Brain microvascular endothelial cell (primary cell): ENCODE data around the gene ZBTB1.
A peak's percentile ranks its signal among the peaks of the same experiment; 100 is the strongest.

ENCODE experiments used
- DNase-seq: peaks from one replicate; pipeline ENCODE4 v3.0.0-alpha.2; 2020
- H3K27ac ChIP-seq: fragments of 250-450 bp; sonication (Bioruptor Pico); 2 replicates; pipeline ENCODE4 v1.5.1; 2020; ENCODE audit warnings: mild to moderate bottlenecking, moderate library complexity
- H3K27me3 ChIP-seq: fragments of 250-450 bp; sonication (Bioruptor Pico); replicated peaks from 2 replicates; pipeline ENCODE4 v1.5.1; 2020; ENCODE audit warnings: mild to moderate bottlenecking
- H3K36me3 ChIP-seq: fragments of 250-450 bp; sonication (Bioruptor Pico); replicated peaks from 2 replicates; pipeline ENCODE4 v1.5.1; 2020; ENCODE audit warnings: mild to moderate bottlenecking
- H3K4me3 ChIP-seq: 2 replicates; pipeline ENCODE4 v1.5.1; 2011; ENCODE audit warnings: low read depth, mild to moderate bottlenecking, control low read depth, low read length, moderate library complexity
- CTCF ChIP-seq: IDR thresholded peaks from 2 replicates; pipeline ENCODE4 v1.5.1; 2011; ENCODE audit warnings: low read depth, mild to moderate bottlenecking, moderate library complexity, low read length, control low read depth, inconsistent platforms; ENCODE audit errors: missing control alignments
- in situ Hi-C: cut with HindIII; loops from 2 replicates; pipeline ENCODE4 v1.10.0; 2017; ENCODE audit warnings: low sequenced_read_pairs, low pct_ligation_motif_present

ZBTB1 gene

GRCh38 chr14:64525354-64525753 is 20.8 kb downstream of the ZBTB1 start:
- in situ Hi-C loops = no loop called here
- no peak overlapping the region for H3K4me3 ChIP-seq
- peaks cover 27% of the 10 kb centered on the region for H3K36me3 ChIP-seq
- no peak for DNase-seq
- H3K27me3 ChIP-seq = no peaks in the 10 kb centered on the region
- TF ChIP-seq CTCF = no peak
- no peak overlapping the region for H3K27ac ChIP-seq

- in situ Hi-C loops = no loop called here
- no peak for TF ChIP-seq CTCF
Measured at GRCh38 chr14:64531567-64531966, 27.0 kb downstream of the ZBTB1 start.

GRCh38 chr14:64536488-64537245 is 32.1 kb downstream of the ZBTB1 start:
- Histone ChIP-seq H3K27me3 (peaks cover 2% of the 10 kb centered on the region), H3K27ac (no peak overlapping the region), H3K4me3 (no peak overlapping the region), H3K36me3 (no peaks in the 10 kb centered on the region)
- TF ChIP-seq CTCF = no peak
- in situ Hi-C loops = no loop called here
- DNase-seq = no peak

More at GRCh38 chr14:64531567-64531966, 27.0 kb downstream of the ZBTB1 start:
- no peak overlapping the region for H3K27ac ChIP-seq
- no peak overlapping the region for H3K4me3 ChIP-seq
- H3K36me3 ChIP-seq = peaks cover 2% of the 10 kb centered on the region
- DNase-seq = no peak
- H3K27me3 ChIP-seq = no peaks in the 10 kb centered on the region

GRCh38 chr14:64540208-64541202 is 35.9 kb downstream of the ZBTB1 start, which contains the start of gene HSPA2:
Gene HSPA2, plus strand, starts transcription at chr14:64540741. Its CDS starts 109 bp downstream, at chr14:64540850.
- H3K27ac ChIP-seq = peak within 1 kb of the TSS; percentile 61
- DNase-seq = peak; percentile 99
- peaks cover 4% of the 10 kb centered on the region for H3K27me3 ChIP-seq
- no peaks in the 10 kb centered on the region for H3K36me3 ChIP-seq
- in situ Hi-C loops = no loop called here
- TF ChIP-seq CTCF = peak; percentile 88
- peak within 1 kb of the TSS; percentile 60 for H3K4me3 ChIP-seq

GRCh38 chr14:64541261-64541971 is 36.8 kb downstream of the ZBTB1 start:
- no peak for DNase-seq
- in situ Hi-C loops = no loop called here
- Histone ChIP-seq H3K27me3 (peaks cover 4% of the 10 kb centered on the region), H3K36me3 (no peaks in the 10 kb centered on the region), H3K27ac (no peak overlapping the region), H3K4me3 (peak overlapping the region; percentile 15)
- no peak for TF ChIP-seq CTCF
